GM12865 (cell line): ENCODE data around the gene SURF1.
"Not testable (repeated sequence)": the region's sequence is repeated elsewhere in the genome, so short reads cannot be mapped to it uniquely, and the experiment has no call there.

ENCODE experiments used
- DNase-seq: peaks from one replicate; pipeline ENCODE4 v3.0.0; 2010; ENCODE audit warnings: low read depth
- H3K4me3 ChIP-seq: 2 replicates; pipeline ENCODE4 v1.5.1; 2011; ENCODE audit warnings: mild to moderate bottlenecking, low read depth, low read length, control low read depth
- TF ChIP-seq, protein P1 (sequence below): IDR thresholded peaks from 2 replicates; pipeline ENCODE4 v1.5.1; 2011; ENCODE audit warnings: low read length, control low read depth, low read depth, inconsistent platforms; ENCODE audit not compliant: insufficient read depth; ENCODE audit errors: missing control alignments

The SURF1 gene

DNA sequence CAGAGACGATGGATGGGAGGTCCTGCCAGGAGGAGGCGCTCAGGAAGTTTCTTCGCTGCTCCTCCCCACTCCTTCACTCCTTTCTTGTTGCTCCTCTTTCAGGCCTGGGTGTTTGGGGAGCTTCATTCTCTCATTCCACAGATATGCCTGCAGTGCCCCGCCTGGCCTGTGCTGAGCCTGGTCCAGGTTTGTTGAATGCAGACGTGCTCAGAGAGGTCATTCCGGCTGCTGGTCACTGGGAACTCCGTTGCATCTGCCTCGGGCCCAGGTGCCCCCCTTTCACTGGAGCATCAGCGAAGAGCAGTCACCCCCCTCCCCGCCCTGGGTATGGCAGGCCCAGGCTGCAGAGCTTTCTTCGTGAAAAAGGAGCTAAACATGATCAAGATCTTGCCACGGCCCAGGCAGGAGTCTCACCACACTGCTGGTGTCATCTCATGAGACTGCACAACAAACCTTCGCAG lies 35.8 kb downstream of the SURF1 start:
- no peak for DNase-seq
- TF ChIP-seq, protein P1, sequence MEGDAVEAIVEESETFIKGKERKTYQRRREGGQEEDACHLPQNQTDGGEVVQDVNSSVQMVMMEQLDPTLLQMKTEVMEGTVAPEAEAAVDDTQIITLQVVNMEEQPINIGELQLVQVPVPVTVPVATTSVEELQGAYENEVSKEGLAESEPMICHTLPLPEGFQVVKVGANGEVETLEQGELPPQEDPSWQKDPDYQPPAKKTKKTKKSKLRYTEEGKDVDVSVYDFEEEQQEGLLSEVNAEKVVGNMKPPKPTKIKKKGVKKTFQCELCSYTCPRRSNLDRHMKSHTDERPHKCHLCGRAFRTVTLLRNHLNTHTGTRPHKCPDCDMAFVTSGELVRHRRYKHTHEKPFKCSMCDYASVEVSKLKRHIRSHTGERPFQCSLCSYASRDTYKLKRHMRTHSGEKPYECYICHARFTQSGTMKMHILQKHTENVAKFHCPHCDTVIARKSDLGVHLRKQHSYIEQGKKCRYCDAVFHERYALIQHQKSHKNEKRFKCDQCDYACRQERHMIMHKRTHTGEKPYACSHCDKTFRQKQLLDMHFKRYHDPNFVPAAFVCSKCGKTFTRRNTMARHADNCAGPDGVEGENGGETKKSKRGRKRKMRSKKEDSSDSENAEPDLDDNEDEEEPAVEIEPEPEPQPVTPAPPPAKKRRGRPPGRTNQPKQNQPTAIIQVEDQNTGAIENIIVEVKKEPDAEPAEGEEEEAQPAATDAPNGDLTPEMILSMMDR: no peak
- H3K4me3 ChIP-seq: no peak overlapping the region

DNA sequence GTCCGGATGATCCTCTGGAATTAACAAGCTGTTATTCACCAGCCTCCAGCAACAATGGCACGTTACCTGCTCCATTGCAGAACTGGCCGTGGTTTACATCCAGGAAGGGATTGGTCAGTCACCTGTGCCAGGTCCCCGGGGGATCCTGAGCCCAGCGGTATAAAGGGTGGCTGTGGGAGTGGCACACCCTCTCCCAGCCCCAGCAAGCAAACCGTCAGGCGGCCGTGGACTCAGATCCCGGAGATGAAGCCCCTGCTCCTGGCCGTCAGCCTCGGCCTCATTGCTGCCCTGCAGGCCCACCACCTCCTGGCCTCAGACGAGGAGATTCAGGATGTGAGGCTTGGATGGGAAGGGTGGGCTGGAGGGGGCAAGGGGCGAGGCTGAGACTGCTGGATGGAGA lies 38.7 kb downstream of the SURF1 start:
- DNase-seq, H3K4me3 ChIP-seq: not testable (repeated sequence)

DNA sequence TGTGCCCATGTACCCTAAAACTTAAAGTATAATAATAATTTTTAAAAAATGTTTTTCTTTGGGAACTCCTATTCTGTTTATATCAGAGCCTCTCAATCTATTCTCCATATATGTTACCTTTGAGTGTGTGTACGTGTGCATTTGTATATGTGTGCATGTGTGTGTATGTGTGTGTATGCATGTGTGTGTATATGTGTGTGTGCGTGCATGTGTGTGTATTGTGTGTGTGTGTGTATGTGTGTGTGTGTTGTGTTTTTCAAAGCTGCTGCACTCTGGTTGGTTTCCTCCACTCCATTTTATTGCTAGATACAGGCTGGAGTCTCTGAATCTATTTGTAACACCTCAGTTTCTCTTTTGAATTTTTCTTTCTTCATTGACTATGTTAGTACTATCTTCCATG lies 40.3 kb downstream of the SURF1 start:
- TF ChIP-seq, protein P1: no peak
- no peak for DNase-seq

DNA sequence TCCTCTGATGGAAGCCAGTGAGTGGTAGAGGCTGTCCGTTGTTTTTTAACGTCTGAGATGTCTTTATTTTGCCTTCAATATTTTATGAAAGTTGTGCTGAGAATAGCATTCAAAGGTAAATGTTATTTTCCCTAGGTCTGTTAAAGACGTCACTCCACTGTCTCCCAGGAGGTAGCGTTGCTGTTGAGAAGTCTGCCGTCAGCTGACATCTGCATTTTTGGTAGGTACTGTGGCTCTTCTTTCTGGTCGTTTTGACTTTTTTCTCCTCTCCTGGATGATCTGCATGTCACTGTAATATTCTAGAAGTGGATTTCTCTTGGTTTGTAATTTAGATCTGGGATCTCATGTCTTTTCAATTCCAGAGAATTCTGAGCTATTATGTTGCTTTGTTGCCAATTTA lies 46.7 kb downstream of the SURF1 start:
- no peak for DNase-seq
- TF ChIP-seq, protein P1: no peak
- H3K4me3 ChIP-seq: no peak overlapping the region

More for the DNA sequence above, 40.3 kb downstream of the SURF1 start:
- H3K4me3 ChIP-seq: no peak overlapping the region

DNA sequence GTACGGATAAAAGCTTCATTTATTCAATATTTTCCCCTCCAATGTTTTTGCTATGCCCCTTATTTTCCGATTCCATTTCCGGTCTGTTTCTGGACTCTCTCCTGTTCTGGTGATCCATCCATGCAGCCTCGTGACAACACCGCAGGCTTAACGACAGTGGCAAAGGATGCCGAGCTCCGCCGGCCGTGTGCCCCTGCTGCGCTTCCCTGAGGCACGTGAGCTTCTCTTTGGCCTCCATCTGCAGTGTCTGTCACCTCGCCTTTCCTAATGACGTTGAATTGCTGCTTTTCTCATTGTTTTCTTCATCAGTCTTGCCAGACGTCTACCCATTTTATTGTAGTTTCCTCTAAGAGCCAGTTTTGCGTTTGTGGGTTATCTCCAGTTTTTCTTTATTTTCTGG lies 49.0 kb downstream of the SURF1 start:
- H3K4me3 ChIP-seq: no peak overlapping the region
- no peak for DNase-seq
- TF ChIP-seq, protein P1: no peak

DNA sequence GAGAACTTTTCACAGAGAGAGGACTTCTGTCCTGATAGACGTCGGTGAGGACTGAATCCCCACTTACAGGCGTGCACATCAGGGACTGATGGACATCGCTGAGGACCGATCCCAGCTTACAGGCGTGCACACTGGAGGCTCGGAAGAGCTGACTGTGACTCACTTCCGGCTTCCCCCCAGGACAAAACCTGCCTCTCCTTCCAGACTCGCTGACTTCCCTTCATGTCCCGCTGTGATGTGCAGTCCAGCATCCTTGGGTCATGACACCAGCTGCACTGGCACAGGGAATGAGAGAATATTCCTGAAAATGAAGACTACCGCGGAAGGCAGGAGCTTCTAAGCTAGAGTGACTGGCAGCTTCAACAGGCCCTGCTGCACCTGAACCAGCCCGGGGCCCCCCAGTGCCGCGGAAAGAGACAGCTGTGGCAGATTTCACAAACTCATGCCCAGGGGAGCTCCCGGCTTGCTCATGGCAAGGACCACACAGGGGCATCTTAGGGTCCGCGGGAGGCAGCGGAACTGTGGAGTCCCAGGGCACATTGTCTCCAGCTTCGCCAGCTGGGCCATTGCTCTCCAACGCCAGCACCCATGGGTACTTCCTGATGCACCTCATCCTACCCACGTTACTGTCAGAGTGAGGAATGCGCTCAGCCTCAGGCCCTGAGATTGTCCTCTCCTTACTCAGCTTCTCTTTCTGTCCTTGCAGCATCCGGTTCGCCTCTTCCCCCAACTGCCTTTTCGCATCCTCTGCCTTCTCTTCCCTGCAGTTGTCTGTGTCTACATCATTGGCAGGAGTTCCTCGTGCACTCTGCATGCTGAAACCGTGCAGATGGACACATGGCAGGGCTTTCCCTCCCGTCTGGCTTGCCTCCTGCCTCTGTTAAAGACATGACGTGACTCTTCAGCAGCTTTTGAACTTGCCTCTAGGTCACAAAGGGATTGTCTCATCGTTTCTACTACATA lies 49.8 kb downstream of the SURF1 start:
- no peak for DNase-seq
- no peak overlapping the region for H3K4me3 ChIP-seq
- TF ChIP-seq, protein P1: no peak

DNA sequence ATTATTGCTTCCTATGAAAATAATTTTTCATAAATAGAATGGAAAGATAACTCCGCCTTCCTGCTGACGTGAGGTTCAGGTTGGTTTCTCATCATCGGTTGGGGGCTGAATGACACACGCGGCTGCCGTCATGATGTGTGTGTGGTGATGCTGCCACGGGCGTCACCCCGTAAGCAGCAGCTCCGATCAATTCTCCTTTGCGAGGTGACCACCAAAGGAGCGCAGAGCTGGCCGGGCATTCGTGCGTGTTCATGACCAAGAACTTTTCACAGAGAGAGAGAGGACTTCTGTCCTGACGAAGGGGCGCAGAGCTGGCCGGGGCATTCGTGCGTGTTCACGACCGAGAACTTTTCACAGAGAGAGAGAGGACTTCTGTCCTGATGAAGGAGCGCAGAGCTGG lies 50.6 kb downstream of the SURF1 start:
- TF ChIP-seq, protein P1: no peak
- no peak overlapping the region for H3K4me3 ChIP-seq
- no peak for DNase-seq
